NCI-H1105 treated with DMSO at 0.1 percent for 48 hours (cell line): Measurements from ENCODE around the gene TVP23B.
"Not testable (repeated sequence)": the region's sequence is repeated elsewhere in the genome, so short reads cannot be mapped to it uniquely, and the experiment has no call there.

Experiments
- DNase-seq: peaks from one replicate; lab custom pipeline; 2025; lab: John Stamatoyannopoulos, UW

Gene TVP23B

DNA sequence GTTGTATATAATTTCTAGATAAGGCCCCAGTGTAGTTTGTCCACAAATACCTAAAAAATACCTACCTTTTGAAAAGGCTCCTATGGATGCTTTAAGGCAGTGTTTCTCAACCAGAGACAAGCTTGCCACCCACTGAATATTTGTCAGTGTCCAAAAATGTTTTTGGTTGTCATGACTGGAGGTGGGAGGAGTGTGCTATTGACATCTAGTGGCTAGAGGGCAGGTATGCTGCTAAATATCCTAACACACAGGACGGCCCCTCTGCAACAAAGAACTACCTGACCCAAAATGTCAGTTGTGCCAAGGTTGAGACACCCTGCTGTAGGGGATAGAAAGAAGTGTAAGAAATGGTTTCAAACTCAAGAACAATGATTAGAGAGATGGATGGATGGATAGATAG, 10.4 kb downstream of the TVP23B start:
- not testable (repeated sequence) for DNase-seq

DNA sequence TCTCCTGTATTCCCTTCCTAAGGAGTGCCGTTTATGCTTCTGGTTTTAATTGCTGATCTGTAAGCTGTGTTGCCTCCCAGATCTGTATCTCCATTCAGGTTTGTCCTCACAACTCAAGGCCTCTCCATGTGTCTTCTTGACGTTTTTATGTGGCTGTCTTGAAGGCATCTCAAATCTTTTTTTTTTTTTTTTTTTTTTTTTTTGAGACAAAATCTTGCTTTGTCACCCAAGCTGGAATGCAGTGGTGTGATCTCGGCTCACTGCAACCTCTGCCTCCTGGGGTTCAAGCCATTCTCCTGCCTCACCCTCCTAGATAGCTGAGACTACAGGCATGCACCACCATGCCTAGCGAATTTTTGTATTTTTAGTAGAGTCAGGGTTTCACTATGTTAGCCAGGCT, 13.9 kb downstream of the TVP23B start:
- not testable (repeated sequence) for DNase-seq

DNA sequence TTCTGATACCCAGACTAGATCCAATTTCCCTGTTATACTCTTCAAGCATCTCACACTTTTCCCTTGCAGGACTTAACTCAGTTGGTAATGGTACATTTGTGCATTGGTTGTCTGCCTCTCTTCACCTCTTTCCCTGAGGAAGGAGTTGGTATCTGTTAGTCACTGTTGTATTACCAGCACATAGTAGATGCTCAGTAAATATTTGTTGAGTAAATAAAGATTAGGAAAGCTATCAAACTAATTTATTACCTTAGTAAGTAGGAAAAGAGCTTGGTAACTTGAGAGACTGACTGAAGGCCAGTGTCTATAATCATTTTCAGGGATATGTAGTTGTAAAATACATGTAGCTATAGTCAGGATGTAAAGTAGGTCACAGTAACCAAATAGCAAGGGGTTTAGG, 15.9 kb downstream of the TVP23B start:
- not testable (repeated sequence) for DNase-seq

DNA sequence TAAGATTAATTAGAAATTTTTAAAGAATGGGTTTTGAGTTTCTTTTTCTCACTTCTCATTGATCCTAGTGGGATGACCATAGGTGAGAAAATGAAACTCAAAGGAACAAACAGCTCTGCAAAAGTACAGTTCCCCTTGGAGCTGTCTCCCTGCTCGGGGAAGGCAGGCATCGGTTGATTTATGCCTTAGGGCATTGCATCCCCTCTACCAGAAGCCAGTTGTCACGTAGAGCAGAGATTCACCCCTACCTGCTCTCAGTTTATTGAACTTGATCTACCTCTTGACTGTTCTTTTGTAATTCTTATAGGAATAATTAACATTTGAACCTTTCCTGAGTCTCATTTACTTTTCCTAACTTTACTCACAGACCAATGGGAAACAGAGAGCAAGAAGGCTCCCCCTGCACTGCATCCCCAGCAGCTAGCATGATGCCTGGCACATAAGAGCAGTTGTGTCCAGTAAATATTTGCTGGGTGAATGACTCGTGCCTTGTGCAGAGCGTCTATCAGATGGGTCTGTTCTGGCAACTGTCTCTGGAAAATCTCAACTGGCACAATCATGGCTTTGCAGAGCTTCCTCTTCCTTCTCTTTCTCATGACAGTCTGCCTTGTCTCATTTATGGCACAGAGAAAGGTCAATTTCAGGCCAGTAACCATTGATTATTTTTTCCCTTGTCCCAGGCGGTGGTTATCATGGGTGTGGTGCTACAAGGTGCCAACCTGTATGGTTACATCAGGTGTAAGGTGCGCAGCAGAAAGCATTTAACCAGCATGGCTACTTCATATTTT, 22.7 kb downstream of the TVP23B start:
- not testable (repeated sequence) for DNase-seq

DNA sequence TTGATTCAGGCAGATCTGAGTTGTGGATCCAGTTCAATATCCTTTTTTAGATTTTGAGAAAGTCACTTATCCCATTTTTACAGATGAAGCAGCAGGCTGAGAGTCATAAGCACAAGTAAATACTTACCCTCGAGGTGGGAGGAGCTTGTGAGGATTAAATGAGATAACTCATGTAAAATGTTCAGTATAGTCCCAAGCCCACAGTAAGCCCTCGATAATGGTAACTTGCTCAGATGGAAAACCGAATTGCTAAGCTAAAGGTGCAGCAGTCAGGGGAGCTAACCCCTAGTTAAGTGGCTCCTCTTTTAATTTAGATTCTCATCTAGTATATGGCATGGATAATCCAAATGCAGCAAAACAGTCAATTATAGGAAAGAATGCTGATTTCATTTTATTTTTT, 34.9 kb downstream of the TVP23B start:
- DNase-seq, result not testable (repeated sequence)

DNA sequence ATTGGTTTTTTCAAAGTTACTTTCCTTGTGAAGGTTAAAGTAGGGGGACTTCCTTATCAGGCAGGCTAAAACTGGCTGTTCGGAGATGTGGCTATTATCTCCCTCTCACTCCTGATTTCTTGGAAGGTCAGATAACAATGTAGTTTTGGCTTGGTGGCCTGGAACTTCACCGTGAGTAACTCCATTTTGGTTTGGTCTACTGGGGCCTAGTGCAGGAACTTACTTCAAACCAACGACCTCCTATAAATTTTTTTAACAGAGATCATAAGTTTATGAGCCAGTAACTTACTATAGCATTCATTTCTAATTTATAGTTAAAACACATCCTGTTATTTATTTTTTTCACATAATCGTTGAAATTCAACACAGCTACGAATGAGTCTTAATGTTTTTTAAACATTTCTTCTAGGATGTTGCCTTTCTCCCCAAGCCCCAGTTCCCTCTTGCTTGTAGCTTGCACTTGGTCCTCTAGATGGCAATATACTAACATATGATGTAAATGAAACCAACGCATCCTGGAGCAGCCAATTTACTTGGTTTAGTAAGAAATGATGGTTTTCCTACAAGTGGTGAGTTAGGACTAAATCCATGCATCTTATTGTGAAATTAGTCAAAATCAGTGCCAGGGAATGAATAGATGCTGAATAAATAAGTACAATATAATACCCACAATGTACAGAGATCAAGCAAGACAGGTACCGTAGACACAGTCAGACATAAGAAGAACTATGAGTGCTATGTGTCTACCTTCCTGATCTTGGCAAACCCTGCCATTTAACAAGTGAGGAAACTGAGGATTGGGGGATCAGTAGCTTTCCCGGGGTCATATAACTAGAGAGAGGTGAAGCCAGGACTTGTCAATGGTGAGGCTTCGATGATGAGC, 35.7 kb downstream of the TVP23B start:
- peak; percentile 62 for DNase-seq

DNA sequence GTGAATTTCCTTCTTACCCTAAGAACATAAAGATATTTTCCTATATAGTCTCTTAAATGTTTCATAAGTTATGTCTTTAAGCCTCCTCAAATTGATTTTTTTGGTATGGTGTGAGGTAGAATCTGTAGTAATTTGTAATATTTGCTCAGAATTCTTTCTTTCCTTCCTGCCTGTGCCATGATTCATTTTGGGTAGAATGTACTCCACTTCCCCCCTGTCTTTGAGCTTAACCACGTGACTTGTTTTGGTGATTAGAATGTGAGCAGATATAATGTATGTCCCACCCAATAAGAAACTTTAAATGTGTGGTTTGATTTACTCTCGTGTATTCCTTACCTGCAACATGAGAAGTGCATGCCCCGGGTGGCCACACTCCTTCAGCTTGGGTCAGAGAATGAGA, 40.4 kb downstream of the TVP23B start:
- DNase-seq, result not testable (repeated sequence)

DNA sequence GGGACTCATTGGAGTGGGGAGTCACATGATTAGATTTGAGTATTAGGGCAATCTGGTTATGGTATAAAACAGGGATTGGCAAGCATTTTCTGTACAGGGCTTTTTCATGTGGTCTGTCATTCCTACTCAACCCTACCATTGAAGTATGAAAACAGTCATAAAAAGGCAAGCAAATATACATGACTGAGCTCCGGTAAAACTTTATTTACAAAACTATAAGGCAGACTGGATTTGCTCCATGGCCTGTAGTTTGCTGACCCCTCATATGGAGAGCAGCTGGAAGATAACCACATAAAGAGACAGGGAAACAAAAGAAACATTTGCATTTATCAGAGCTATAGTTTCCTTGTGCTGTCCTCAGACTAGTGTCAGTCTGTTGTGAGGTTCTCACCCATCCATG, 46.6 kb downstream of the TVP23B start:
- not testable (repeated sequence) for DNase-seq

DNA sequence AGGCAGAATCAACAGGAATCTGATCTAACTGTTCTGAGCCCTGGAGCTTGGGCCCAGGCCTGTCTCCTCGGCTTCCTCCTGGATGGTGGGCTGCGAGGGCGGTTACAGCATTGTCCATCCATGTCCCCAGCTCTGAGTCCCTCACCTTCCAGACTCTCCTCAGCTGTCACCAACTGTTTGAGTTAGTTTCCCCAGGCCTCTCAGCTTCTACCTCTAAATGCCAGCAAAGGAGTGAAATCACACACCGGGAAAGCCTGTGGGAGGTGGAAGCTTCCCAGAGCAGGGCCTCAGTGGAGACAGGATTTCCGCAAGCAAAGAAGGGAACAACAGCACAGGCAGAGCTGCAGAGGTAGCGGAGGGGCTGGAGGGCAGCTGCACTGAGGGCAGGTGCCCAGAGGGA, 67.5 kb downstream of the TVP23B start:
- no peak for DNase-seq

DNA sequence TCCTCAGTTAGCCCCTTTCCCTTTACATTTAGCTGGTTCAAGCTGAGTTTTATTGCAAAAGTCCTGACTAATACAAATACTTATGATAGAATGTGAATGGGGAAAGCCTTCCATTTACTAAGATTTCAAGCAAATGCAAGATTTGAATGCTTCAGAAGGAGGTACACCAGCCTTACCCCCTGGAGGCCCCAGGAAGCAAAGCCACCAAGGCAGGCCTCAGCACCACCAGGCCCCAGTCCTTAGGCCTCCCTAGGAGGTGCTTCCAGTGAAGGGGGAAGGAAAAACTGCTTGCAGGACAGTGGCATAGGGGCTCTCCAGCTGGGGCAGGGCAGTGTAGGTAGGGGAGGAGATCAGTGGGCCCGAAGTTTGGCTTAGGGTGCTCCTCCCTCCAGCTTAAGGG, 69.7 kb downstream of the TVP23B start:
- DNase-seq, result no peak

DNA sequence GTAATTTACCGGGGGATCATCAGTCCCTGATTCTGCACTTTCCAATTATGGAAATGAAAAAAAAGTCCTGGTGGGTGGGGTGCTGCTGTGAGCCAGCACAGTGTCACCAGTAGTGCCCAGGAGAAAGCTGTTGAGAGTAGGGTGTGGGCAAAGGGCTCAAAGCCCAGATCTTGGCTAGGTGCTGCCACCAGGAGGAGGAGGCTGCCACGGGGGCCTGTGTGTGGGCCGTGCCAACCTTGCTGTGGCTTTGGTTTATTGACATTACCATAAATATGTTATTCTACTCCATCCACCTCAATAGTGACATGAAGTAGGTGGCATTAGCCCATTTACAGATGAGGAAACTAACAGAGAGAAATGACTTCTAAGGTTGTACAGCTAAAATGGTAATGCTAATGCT, 70.2 kb downstream of the TVP23B start:
- no peak for DNase-seq

DNA sequence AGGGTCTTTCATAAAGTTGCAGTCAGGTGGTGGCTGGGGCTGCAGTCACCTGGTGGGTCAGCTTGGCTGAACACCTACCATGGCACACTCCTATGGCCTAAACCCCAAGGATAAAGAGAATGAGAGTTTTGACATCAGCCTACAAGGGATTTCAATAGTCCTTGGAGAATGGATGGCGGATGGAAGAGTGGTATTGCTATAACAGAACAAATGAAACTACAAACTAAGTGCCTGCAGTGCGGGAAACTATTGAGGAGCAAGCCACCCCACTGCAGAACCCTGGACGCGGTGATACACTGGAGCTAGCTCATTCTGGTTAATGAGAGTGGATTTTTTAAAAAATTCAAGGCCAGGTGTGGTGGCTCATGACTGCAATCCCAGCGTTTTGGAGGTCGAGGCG, 74.0 kb downstream of the TVP23B start:
- no peak for DNase-seq

DNA sequence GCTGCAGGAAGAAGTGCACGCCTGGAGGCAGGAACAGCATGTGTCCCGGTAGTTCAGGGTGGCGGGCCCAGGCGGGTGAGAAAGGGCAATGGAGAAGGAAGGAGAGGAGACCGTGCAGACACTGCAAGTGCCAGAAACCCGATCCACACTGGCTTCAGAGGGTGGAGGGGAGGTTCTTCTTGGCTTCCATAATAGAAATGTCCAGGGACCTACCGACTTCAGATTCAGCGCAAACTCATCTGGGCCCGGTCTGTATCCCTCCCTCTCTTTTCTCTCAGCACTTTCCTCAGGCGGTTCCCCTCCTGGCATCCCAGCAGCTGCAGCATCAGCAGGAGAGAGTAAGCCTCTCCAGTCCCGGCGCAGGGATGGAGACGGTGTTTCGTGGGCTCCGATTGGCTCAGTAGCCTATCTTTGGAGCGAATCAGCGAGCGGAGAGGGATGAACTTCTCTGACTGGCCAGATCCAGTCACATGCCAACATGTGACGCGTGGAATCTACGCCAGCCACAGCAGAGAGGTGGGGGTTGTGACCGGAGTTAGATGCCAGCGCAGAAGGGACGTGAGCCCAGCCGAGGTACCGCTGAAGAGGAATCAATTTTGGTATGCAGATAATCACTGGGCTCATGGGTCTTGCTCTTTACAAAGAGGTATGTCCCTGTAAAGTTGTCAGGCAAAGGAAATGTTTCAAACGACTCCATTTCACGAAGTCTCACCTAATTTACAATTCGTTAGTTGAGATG, 75.0 kb downstream of the TVP23B start:
- DNase-seq, result peak; percentile 96
